OCI-LY7 (cell line): ENCODE results near the gene CDH2. TPM values are rescaled to one million over a fixed set of nuclear protein-coding genes. Genes with fewer than 3 reads are reported as not detected.

Experiments
- BruUV-seq: library from RNA; stranded (reverse); fragments of 400-500 nt; replicated peaks from 2 replicates; lab custom pipeline; 2021; lab: Mats Ljungman, UMichigan
- CTCF ChIA-PET: fragments of 300-600 bp; sonication (Branson Sonifier 250); formaldehyde crosslinking; loops from one replicate; lab custom pipeline; 2022; ENCODE audit warnings: antibody characterized with exemption; ENCODE audit not compliant: unreplicated experiment; lab: Charles Lee
- POLR2A ChIA-PET: fragments of 300-600 bp; sonication (Branson Sonifier 250); formaldehyde crosslinking; loops from one replicate; lab custom pipeline; 2022; ENCODE audit warnings: antibody characterized with exemption; lab: Charles Lee
- DNase-seq: peaks from one replicate; pipeline ENCODE4 v3.0.0-alpha.2; 2015; ENCODE audit warnings: low spot score
- H2AFZ ChIP-seq: fragments of 200-600 bp; sonication (generic), shearing (Covaris generic); 2 replicates; pipeline ENCODE4 v1.6.1; 2014; ENCODE audit warnings: mild to moderate bottlenecking, antibody characterized with exemption, low read length, moderate library complexity
- H3K27ac ChIP-seq: fragments of 200-600 bp; sonication (generic); 2 replicates; pipeline ENCODE4 v1.5.1; 2014; ENCODE audit warnings: mixed run types, low read depth, mild to moderate bottlenecking, moderate library complexity, low read length, inconsistent platforms; ENCODE audit not compliant: poor library complexity, severe bottlenecking
- H3K36me3 ChIP-seq: fragments of 200-600 bp; sonication (generic); 2 replicates; pipeline ENCODE4 v1.6.1; 2014; ENCODE audit warnings: mild to moderate bottlenecking, antibody characterized with exemption, low read length, moderate library complexity, mixed read lengths; ENCODE audit not compliant: insufficient read depth
- H3K4me1 ChIP-seq: fragments of 200-600 bp; sonication (generic); 2 replicates; pipeline ENCODE4 v1.5.1; 2014; ENCODE audit warnings: mild to moderate bottlenecking, low read length; ENCODE audit not compliant: insufficient read depth, poor library complexity, severe bottlenecking
- H3K4me2 ChIP-seq: fragments of 200-600 bp; sonication (generic); 2 replicates; pipeline ENCODE4 v1.6.1; 2014; ENCODE audit warnings: mild to moderate bottlenecking, low read length
- H3K4me3 ChIP-seq: fragments of 200-600 bp; sonication (generic); 2 replicates; pipeline ENCODE4 v1.5.1; 2014; ENCODE audit warnings: mild to moderate bottlenecking, low read depth, low read length; ENCODE audit not compliant: poor library complexity, severe bottlenecking
- H3K79me2 ChIP-seq: fragments of 200-600 bp; sonication (generic); 2 replicates; pipeline ENCODE4 v1.6.1; 2016; ENCODE audit warnings: low read depth, mild to moderate bottlenecking, low read length, moderate library complexity, mixed read lengths; ENCODE audit not compliant: insufficient read depth
- H3K9me2 ChIP-seq: fragments of 200-600 bp; sonication (generic); 2 replicates; pipeline ENCODE4 v1.6.1; 2016; ENCODE audit warnings: mild to moderate bottlenecking, low read length, mixed read lengths; ENCODE audit not compliant: insufficient read depth
- H3K9me3 ChIP-seq: fragments of 200-600 bp; sonication (generic); 2 replicates; pipeline ENCODE4 v1.6.1; 2014; ENCODE audit warnings: mild to moderate bottlenecking, mixed run types, low read length, mixed read lengths
- H4K20me1 ChIP-seq: fragments of 200-600 bp; sonication (generic); 2 replicates; pipeline ENCODE4 v1.6.1; 2014; ENCODE audit warnings: mild to moderate bottlenecking, antibody characterized with exemption, low read length, moderate library complexity, mixed read lengths; ENCODE audit not compliant: insufficient read depth
- CTCF ChIP-seq: fragments of 200-600 bp; sonication (generic); conservative IDR thresholded peaks from 2 replicates; pipeline ENCODE4 v1.5.1; 2014; ENCODE audit warnings: mild to moderate bottlenecking, antibody characterized with exemption, low read length, moderate library complexity, mixed read lengths
- EZH2phosphoT487 ChIP-seq: fragments of 200-600 bp; sonication (generic); IDR thresholded peaks from 2 replicates; pipeline ENCODE4 v1.6.1; 2018; ENCODE audit warnings: low read depth, borderline replicate concordance, mild to moderate bottlenecking, mixed run types, antibody characterized with exemption, low read length, moderate library complexity, mixed read lengths
- intact Hi-C: fragments of 100-400 bp; cut with micrococcal nuclease; formaldehyde crosslinking; loops from one replicate; pipeline ENCODE4 v1.10.0; 2022; ENCODE audit not compliant: unreplicated experiment
- total RNA-seq, 2 experiments: library from RNA; depleted of rRNA in 1 of 2; stranded (reverse); fragments of >200 nt in 1 of 2; shearing (Covaris generic) in 1 of 2; gene quantifications; 2 replicates each; pipeline ENCODE4 v1.2.3, GENCODE V29; 2014 to 2022

Gene CDH2
- total RNA-seq, 2 experiments from 2014 or later, result not detected

DNA sequence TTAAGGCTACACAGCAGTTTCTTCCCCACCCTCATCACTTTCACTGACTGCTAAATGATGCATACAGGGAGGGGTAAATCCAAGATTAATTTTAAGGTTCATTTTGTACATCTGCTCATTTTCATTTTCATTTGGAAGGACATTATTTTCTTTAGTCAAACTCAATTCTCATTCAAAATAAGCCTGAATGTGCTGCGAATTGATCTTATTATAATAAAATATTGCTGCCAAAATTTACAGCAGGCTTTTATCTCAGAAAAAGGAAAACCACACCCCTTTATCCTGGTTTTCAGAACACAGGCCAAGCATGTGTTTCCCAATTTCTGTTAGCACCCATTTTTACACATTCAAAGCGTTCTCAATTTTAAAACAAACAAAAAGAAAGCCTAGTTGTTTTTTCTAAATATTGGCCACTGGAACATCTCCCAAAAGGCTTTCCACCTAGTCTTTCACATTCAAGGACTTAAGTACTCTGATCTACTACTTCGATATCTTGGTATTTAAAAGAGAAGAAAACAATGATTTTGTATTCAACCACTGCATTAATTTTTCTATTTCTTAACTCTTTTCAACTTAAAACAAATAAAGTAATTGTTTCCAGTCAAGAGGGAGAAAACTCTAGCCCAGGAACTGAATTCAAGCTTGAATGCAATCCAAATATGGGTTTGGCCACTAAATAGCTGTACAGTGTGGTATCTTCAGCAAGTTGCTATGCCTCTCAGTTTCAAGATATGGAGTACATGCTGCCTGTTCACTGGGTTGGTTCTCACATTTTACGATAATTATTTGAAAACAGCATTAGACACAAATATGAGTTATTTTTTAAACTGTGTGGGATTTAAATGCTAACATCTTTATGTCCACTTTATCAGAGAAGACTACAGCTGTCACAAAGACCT is 52.5 kb downstream of the CDH2 start:
- Histone ChIP-seq H3K9me2 (no peaks in the 10 kb centered on the region), H2AFZ (no peak overlapping the region), H3K4me2 (no peak overlapping the region), H3K4me1 (no peaks in the 10 kb centered on the region), H3K9me3 (no peaks in the 10 kb centered on the region), H3K79me2 (no peaks in the 10 kb centered on the region), H3K36me3 (no peaks in the 10 kb centered on the region), H4K20me1 (no peaks in the 10 kb centered on the region), H3K27ac (no peak overlapping the region), H3K4me3 (no peak overlapping the region)
- intact Hi-C loops, result no loop called here
- no TSS peak for BruUV-seq
- POLR2A ChIA-PET, result no interaction called here
- no peak for DNase-seq
- no peak for TF ChIP-seq EZH2phosphoT487
- TF ChIP-seq CTCF, result no peak
- CTCF ChIA-PET, result no interaction called here

DNA sequence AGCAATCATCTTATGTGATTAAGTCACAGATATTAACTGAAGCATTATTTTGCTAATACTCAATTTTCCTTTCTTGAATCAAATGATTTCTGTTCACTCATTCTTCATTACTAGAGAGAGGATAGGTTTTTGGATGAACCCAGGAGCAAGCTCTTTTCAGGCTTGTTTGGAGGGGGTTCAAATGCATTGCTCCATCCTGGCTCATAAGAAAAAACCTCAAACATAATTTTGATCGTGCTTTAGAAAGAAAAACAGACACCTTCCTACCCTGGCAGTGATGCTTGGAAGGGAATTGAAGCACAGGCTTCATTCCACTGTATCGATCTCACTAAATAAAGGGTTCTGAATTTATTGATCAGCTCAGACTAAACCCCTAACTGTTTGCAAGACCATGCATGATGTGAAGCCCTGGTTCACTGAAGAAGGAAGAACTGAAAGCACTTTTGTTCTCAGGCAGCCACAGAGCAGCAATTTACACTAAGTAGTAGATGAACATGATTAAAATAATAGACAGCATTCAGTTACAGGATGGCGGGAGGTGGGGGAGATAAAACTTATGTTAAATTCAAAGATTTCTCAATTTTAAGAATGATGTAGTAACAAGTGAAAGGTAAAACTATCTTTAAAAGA is 53.4 kb downstream of the CDH2 start:
- no peaks in the 10 kb centered on the region for H4K20me1 ChIP-seq
- H3K79me2 ChIP-seq, result no peaks in the 10 kb centered on the region
- no TSS peak for BruUV-seq
- TF ChIP-seq CTCF (no peak), EZH2phosphoT487 (no peak)
- ChIA-PET POLR2A (no interaction called here), CTCF (no interaction called here)
- DNase-seq, result no peak
- no peak overlapping the region for H2AFZ ChIP-seq
- H3K36me3 ChIP-seq, result no peaks in the 10 kb centered on the region
- no peak overlapping the region for H3K27ac ChIP-seq
- H3K9me2 ChIP-seq, result no peaks in the 10 kb centered on the region
- H3K4me3 ChIP-seq, result no peak overlapping the region
- no peaks in the 10 kb centered on the region for H3K9me3 ChIP-seq
- intact Hi-C loops, result no loop called here
- no peak overlapping the region for H3K4me2 ChIP-seq
- H3K4me1 ChIP-seq, result no peaks in the 10 kb centered on the region
